K562 (cell line): Measurements from ENCODE around the gene TSHZ1. TPM values are rescaled to one million over a fixed set of nuclear protein-coding genes. Genes with fewer than 3 reads are reported as not detected.

Experiments
- ATAC-seq: fragments of 200-7000 bp; cut with Tn5 transposase; 3 replicates; pipeline ENCODE4 v1.9.1; 2020; ENCODE audit warnings: moderate library complexity
- BruUV-seq: library from RNA; stranded (reverse); fragments of 400-500 nt; replicated peaks from 2 replicates; lab custom pipeline; 2021; lab: Mats Ljungman, UMichigan
- CTCF ChIA-PET: fragments of 300-600 bp; formaldehyde crosslinking; extraction: SDS; loops from one replicate; lab custom pipeline; 2021; ENCODE audit warnings: low intra/inter-chr PET ratio; lab: Yijun Ruan, JAX
- POLR2A ChIA-PET: fragments of 300-600, 350-650 bp; sonication (Branson Sonifier 250); formaldehyde crosslinking; extraction: SDS; loops from one replicate; lab custom pipeline; 2021; ENCODE audit warnings: antibody characterized with exemption, inconsistent platforms; lab: Yijun Ruan, JAX
- DNase-seq, 4 experiments: peaks; one replicate each; pipeline versions ENCODE4 v3.0.0 to v3.0.0-alpha.2; 2011 to 2018; ENCODE audit warnings: low spot score in 3 of 4, mixed read lengths in 3 of 4; ENCODE audit errors: extremely low read depth in 1 of 4
- FAIRE-seq: peaks from 2 replicates; lab custom pipeline; 2011; peaks lifted over from hg19 to GRCh38; lab: Jason Lieb, UNC
- H2AFZ ChIP-seq: 2 replicates; pipeline ENCODE4 v1.6.0; 2011; ENCODE audit warnings: low read depth, low read length, control low read depth, inconsistent platforms
- H3K27ac ChIP-seq: fragments of 200-600 bp; 3 replicates; pipeline ENCODE4 v1.8.0; 2011; ENCODE audit warnings: low read depth, mild to moderate bottlenecking, control low read depth, inconsistent platforms, low read length, moderate library complexity, mixed read lengths; ENCODE audit errors: extremely low read depth
- H3K27me3 ChIP-seq, 2 experiments: fragments of 300-600 bp in 1 of 2; 2 replicates in 1 of 2; 3 replicates in 1 of 2; pipeline versions ENCODE4 v1.6.0 to v1.8.0; 2011; ENCODE audit warnings: inconsistent platforms in 2 of 2, low read length in 2 of 2, mild to moderate bottlenecking in 1 of 2, mixed read lengths in 1 of 2, moderate library complexity in 1 of 2; ENCODE audit not compliant: control insufficient read depth in 2 of 2, insufficient read depth in 2 of 2
- H3K36me3 ChIP-seq: fragments of 300-600 bp; 3 replicates; pipeline ENCODE4 v1.8.0; 2011; ENCODE audit warnings: mild to moderate bottlenecking, low read length, inconsistent platforms; ENCODE audit not compliant: control insufficient read depth, insufficient read depth
- H3K4me1 ChIP-seq, 2 experiments: fragments of 200-600 bp in 1 of 2; replicated peaks in 1 of 2; 2 replicates in 1 of 2; 3 replicates in 1 of 2; pipeline versions ENCODE4 v1.5.1 to v1.8.0; 2011; ENCODE audit warnings: inconsistent platforms in 2 of 2, low read length in 2 of 2, mild to moderate bottlenecking in 1 of 2, mixed read lengths in 1 of 2, moderate library complexity in 1 of 2; ENCODE audit not compliant: control insufficient read depth in 2 of 2, insufficient read depth in 2 of 2
- H3K4me2 ChIP-seq: 2 replicates; pipeline ENCODE4 v1.6.1; 2011; ENCODE audit warnings: low read length, control low read depth, inconsistent platforms, mixed read lengths; ENCODE audit not compliant: insufficient read depth
- H3K4me3 ChIP-seq: fragments of 200-600 bp; sonication (generic), shearing (Covaris generic); 2 replicates; pipeline ENCODE4 v1.5.1; 2016; ENCODE audit warnings: control low read depth, inconsistent platforms
- H3K79me2 ChIP-seq: fragments of 200-600 bp; 3 replicates; pipeline ENCODE4 v1.8.0; 2011; ENCODE audit warnings: low read length, inconsistent platforms; ENCODE audit not compliant: control insufficient read depth, insufficient read depth
- H3K9ac ChIP-seq, 2 experiments: 2 replicates each; pipeline versions ENCODE4 v1.6.0 to v1.6.1; 2011; ENCODE audit warnings: low read depth in 2 of 2, low read length in 2 of 2, control low read depth in 1 of 2, inconsistent platforms in 1 of 2, mild to moderate bottlenecking in 1 of 2, mixed read lengths in 1 of 2; ENCODE audit not compliant: insufficient read depth in 1 of 2
- H3K9me1 ChIP-seq: one replicate; pipeline ENCODE4 v1.6.0; 2011; ENCODE audit warnings: inconsistent platforms, mild to moderate bottlenecking, low read length, moderate library complexity; ENCODE audit not compliant: control insufficient read depth, insufficient read depth
- H3K9me3 ChIP-seq: replicated peaks from 2 replicates; pipeline ENCODE4 v1.5.1; 2011; ENCODE audit warnings: low read depth, low read length, inconsistent platforms; ENCODE audit not compliant: control insufficient read depth, insufficient read depth
- H4K20me1 ChIP-seq: replicated peaks from 2 replicates; pipeline ENCODE4 v1.6.1; 2011; ENCODE audit warnings: low read length, inconsistent platforms, mixed read lengths; ENCODE audit not compliant: control insufficient read depth, insufficient read depth
- BRF1 ChIP-seq: IDR thresholded peaks from 3 replicates; pipeline ENCODE4 v1.6.1; 2011; ENCODE audit warnings: borderline replicate concordance, mild to moderate bottlenecking; ENCODE audit not compliant: insufficient read length; ENCODE audit errors: extremely low read depth
- FOXP1 ChIP-seq: sonication (generic); formaldehyde crosslinking; IDR thresholded peaks from 2 replicates; pipeline ENCODE4 v1.8.0; 2022; ENCODE audit warnings: mild to moderate bottlenecking, missing genetic modification reagents
- GABPB2 ChIP-seq: fragments of 250-450 bp; sonication (Bioruptor Pico); conservative IDR thresholded peaks from 2 replicates; pipeline ENCODE4 v1.5.1; 2021; ENCODE audit warnings: mild to moderate bottlenecking
- HDAC2 ChIP-seq: fragments of 450-650 bp; IDR thresholded peaks from 2 replicates; pipeline ENCODE4 v1.6.1; 2016; ENCODE audit warnings: mild to moderate bottlenecking
- MBD2 ChIP-seq: sonication (generic); IDR thresholded peaks from 2 replicates; pipeline ENCODE4 v1.6.1; 2016; ENCODE audit warnings: low read depth, borderline replicate concordance
- MYBL2 ChIP-seq, 2 experiments: fragments of 450-650 bp in 1 of 2; sonication (generic) in 1 of 2; formaldehyde crosslinking in 1 of 2; IDR thresholded peaks; 2 replicates each; pipeline versions ENCODE4 v1.6.1 to v1.8.1; 2017 to 2022; ENCODE audit warnings: borderline replicate concordance in 1 of 2, inconsistent platforms in 1 of 2, low read depth in 1 of 2, mild to moderate bottlenecking in 1 of 2, missing genetic modification reagents in 1 of 2, moderate library complexity in 1 of 2
- PBX2 ChIP-seq, 2 experiments: IDR thresholded peaks in 1 of 2; conservative IDR thresholded peaks in 1 of 2; 2 replicates each; pipeline ENCODE4 v1.6.1; 2016; ENCODE audit warnings: low read depth in 2 of 2, mild to moderate bottlenecking in 1 of 2, missing compliant biosample characterization in 1 of 2, missing genetic modification characterization in 1 of 2, moderate library complexity in 1 of 2
- SRF ChIP-seq, 2 experiments: fragments of 250-450, 450-650 bp in 1 of 2; sonication (Bioruptor Pico) in 1 of 2; sonication (generic) in 1 of 2; formaldehyde crosslinking; IDR thresholded peaks; 2 replicates each; pipeline versions ENCODE4 v1.5.0 to v1.5.1; 2020 to 2022; ENCODE audit warnings: mild to moderate bottlenecking in 1 of 2, missing genetic modification reagents in 1 of 2
- THRAP3 ChIP-seq: fragments of 450-650 bp; IDR thresholded peaks from 2 replicates; pipeline ENCODE4 v1.6.1; 2016; ENCODE audit warnings: mild to moderate bottlenecking, inconsistent platforms, borderline replicate concordance
- XRCC4 ChIP-seq: IDR thresholded peaks from one replicate; pipeline ENCODE4 v1.6.1; 2011; ENCODE audit not compliant: insufficient read depth, insufficient read length; ENCODE audit errors: extremely low read depth
- WGBS: fragments of 100-300 bp; shearing (Covaris generic); methylation state at CpG from one replicate; pipeline ENCODE4 v1.1.6; 2016; ENCODE audit warnings: low coverage, mixed read lengths; ENCODE audit not compliant: insufficient coverage; ENCODE audit errors: missing lambda C conversion rate; 5-methylcytosine and 5-hydroxymethylcytosine counted together
- in situ Hi-C: fragments of 300-500 bp; cut with MboI; formaldehyde crosslinking; loops from 4 replicates; pipeline ENCODE4 v1.15.0; 2018; ENCODE audit warnings: inconsistent platforms, mixed read lengths
- intact Hi-C: fragments of 100-400 bp; cut with micrococcal nuclease; formaldehyde crosslinking; loops from 2 replicates; pipeline ENCODE4 v1.14.2; 2022
- polyA plus RNA-seq, 8 experiments: library from polyadenylated mRNA; depleted of rRNA in 4 of 8; stranded (reverse) in 5 of 8; unstranded in 3 of 8; fragments of >200 nt; fragmentation: Nextera tagmentation in 2 of 8; fragmentation: Illumina TruSeq in 1 of 8; extraction: Ambion mirVana in 2 of 8; extraction: Trizol in 1 of 8; gene quantifications; 2 replicates each; pipeline versions ENCODE4 v1.2.1 to v1.2.3, GENCODE V29; 2011 to 2014; ENCODE audit warnings: inconsistent platforms in 1 of 8, missing spikeins in 1 of 8
- total RNA-seq, 7 experiments: library from RNA; depleted of rRNA in 6 of 7; stranded (reverse); fragments of >200 nt in 6 of 7; fragmentation: Illumina TruSeq in 2 of 7; extraction: Trizol in 2 of 7; gene quantifications; 2 replicates each; pipeline versions ENCODE4 v1.2.1 to v1.2.3, GENCODE V29; 2011 to 2021; ENCODE audit warnings: low replicate concordance in 1 of 7
- TF ChIP-seq, protein P1 (sequence below): fragments of 250-450 bp; sonication (Bioruptor Pico); IDR thresholded peaks from 2 replicates; pipeline ENCODE4 v1.4.0; 2020

TSHZ1 gene
- total and polyA plus RNA-seq, 9 of the 15 experiments (the other 6 are each of a cell fraction or from before 2014, with no cell fraction given), result 1.1 to 7.2 (median 2.7) TPM

GRCh38 chr18:75261430-75262223 is 51.0 kb downstream of the TSHZ1 start:
- ATAC-seq (no peak), DNase-seq (no peak), FAIRE-seq (no peak)
- H3K27me3 ChIP-seq, result no peaks in the 10 kb centered on the region
- no peaks in the 10 kb centered on the region for H3K9me1 ChIP-seq
- H3K36me3 ChIP-seq, result no peaks in the 10 kb centered on the region
- no peak overlapping the region for H3K4me3 ChIP-seq
- H3K4me1 ChIP-seq, result no peaks in the 10 kb centered on the region; a peak in 1 of 5 replicates
- H3K4me2 ChIP-seq, result no peak overlapping the region
- BruUV-seq, result no TSS peak
- ChIA-PET POLR2A (interaction anchor here (0.7 kb wide), 1 partner anchor 38 kb away, joined by 3 read pairs; no protein-coding TSS in a partner anchor), CTCF (no interaction called here)
- WGBS, result 62% methylated on average over 8 of the region's 9 CpGs
- no peaks in the 10 kb centered on the region for H4K20me1 ChIP-seq
- intact Hi-C loops (no loop called here), in situ Hi-C loops (no loop called here)
- H3K27ac ChIP-seq, result no peak overlapping the region
- H3K9ac ChIP-seq, result no peak overlapping the region
- no peaks in the 10 kb centered on the region for H3K79me2 ChIP-seq
- no peaks in the 10 kb centered on the region for H3K9me3 ChIP-seq
- H2AFZ ChIP-seq, result no peak overlapping the region
- TF ChIP-seq GABPB2 (CRISPR knock-in tag), result no peak
- TF ChIP-seq, protein P1, sequence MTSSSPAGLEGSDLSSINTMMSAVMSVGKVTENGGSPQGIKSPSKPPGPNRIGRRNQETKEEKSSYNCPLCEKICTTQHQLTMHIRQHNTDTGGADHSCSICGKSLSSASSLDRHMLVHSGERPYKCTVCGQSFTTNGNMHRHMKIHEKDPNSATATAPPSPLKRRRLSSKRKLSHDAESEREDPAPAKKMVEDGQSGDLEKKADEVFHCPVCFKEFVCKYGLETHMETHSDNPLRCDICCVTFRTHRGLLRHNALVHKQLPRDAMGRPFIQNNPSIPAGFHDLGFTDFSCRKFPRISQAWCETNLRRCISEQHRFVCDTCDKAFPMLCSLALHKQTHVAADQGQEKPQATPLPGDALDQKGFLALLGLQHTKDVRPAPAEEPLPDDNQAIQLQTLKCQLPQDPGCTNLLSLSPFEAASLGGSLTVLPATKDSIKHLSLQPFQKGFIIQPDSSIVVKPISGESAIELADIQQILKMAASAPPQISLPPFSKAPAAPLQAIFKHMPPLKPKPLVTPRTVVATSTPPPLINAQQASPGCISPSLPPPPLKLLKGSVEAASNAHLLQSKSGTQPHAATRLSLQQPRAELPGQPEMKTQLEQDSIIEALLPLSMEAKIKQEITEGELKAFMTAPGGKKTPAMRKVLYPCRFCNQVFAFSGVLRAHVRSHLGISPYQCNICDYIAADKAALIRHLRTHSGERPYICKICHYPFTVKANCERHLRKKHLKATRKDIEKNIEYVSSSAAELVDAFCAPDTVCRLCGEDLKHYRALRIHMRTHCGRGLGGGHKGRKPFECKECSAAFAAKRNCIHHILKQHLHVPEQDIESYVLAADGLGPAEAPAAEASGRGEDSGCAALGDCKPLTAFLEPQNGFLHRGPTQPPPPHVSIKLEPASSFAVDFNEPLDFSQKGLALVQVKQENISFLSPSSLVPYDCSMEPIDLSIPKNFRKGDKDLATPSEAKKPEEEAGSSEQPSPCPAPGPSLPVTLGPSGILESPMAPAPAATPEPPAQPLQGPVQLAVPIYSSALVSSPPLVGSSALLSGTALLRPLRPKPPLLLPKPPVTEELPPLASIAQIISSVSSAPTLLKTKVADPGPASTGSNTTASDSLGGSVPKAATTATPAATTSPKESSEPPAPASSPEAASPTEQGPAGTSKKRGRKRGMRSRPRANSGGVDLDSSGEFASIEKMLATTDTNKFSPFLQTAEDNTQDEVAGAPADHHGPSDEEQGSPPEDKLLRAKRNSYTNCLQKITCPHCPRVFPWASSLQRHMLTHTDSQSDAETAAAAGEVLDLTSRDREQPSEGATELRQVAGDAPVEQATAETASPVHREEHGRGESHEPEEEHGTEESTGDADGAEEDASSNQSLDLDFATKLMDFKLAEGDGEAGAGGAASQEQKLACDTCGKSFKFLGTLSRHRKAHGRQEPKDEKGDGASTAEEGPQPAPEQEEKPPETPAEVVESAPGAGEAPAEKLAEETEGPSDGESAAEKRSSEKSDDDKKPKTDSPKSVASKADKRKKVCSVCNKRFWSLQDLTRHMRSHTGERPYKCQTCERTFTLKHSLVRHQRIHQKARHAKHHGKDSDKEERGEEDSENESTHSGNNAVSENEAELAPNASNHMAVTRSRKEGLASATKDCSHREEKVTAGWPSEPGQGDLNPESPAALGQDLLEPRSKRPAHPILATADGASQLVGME (CRISPR knock-in tag), result no peak
- no peak for TF ChIP-seq BRF1
- TF ChIP-seq MBD2, result no peak
- TF ChIP-seq THRAP3, result no peak
- no peak for TF ChIP-seq FOXP1
- no peak for TF ChIP-seq PBX2 (CRISPR knock-in tag; IDR thresholded peaks at IDR 0.05; ENCODE audit: low read depth)
- TF ChIP-seq PBX2 (tag; conservative IDR thresholded peaks at IDR 0.05; ENCODE audit: low read depth), result no peak
- TF ChIP-seq HDAC2, result no peak
- TF ChIP-seq MYBL2 (IDR thresholded peaks at IDR 0.05; ENCODE audit: low read depth), result no peak
- no peak for TF ChIP-seq MYBL2 (CRISPR knock-in tag; IDR thresholded peaks at IDR 0.05; ENCODE audit: borderline replicate concordance)
- no peak for TF ChIP-seq XRCC4
- TF ChIP-seq SRF (CRISPR knock-in tag; IDR thresholded peaks at IDR 0.05), result no peak
